Astrocyte (in vitro differentiated cells and primary cell): ENCODE results near the gene IGSF6. TPM values are rescaled to one million over a fixed set of nuclear protein-coding genes. Genes with fewer than 3 reads are reported as not detected.

ENCODE experiments used
- DNase-seq: peaks from one replicate; pipeline ENCODE4 v3.0.0-alpha.2; 2010; ENCODE audit warnings: low read depth
- FAIRE-seq: peaks from 2 replicates; lab custom pipeline; 2011; peaks lifted over from hg19 to GRCh38; lab: Jason Lieb, UNC
- H2AFZ ChIP-seq: 2 replicates; pipeline ENCODE4 v1.6.0; 2012; ENCODE audit warnings: low read depth, low read length, inconsistent platforms
- H3K27ac ChIP-seq: 2 replicates; pipeline ENCODE4 v1.5.1; 2011; ENCODE audit warnings: low read depth, low read length, inconsistent platforms
- H3K27me3 ChIP-seq: 2 replicates; pipeline ENCODE4 v1.6.0; 2011; ENCODE audit warnings: low read length, inconsistent platforms; ENCODE audit not compliant: insufficient read depth
- H3K36me3 ChIP-seq: 2 replicates; pipeline ENCODE4 v1.5.1; 2011; ENCODE audit warnings: low read length, inconsistent platforms; ENCODE audit not compliant: insufficient read depth
- H3K4me1 ChIP-seq: 2 replicates; pipeline ENCODE4 v1.5.1; 2011; ENCODE audit warnings: low read length, inconsistent platforms; ENCODE audit not compliant: insufficient read depth
- H3K4me2 ChIP-seq: 2 replicates; pipeline ENCODE4 v1.6.0; 2012; ENCODE audit warnings: low read length, inconsistent platforms
- H3K4me3 ChIP-seq: 2 replicates; pipeline ENCODE4 v1.5.1; 2011; ENCODE audit warnings: low read depth, mild to moderate bottlenecking, low read length, inconsistent platforms; ENCODE audit not compliant: insufficient read depth
- H3K79me2 ChIP-seq: 2 replicates; pipeline ENCODE4 v1.6.0; 2012; ENCODE audit warnings: mild to moderate bottlenecking, low read length, inconsistent platforms; ENCODE audit not compliant: insufficient read depth
- H3K9ac ChIP-seq: 2 replicates; pipeline ENCODE4 v1.6.0; 2012; ENCODE audit warnings: mild to moderate bottlenecking, low read length, inconsistent platforms
- H3K9me3 ChIP-seq: 2 replicates; pipeline ENCODE4 v1.5.1; 2012; ENCODE audit warnings: low read depth, mild to moderate bottlenecking, low read length, inconsistent platforms; ENCODE audit not compliant: insufficient read depth
- H4K20me1 ChIP-seq: 2 replicates; pipeline ENCODE4 v1.6.0; 2012; ENCODE audit warnings: low read length, inconsistent platforms; ENCODE audit not compliant: insufficient read depth
- H3K27ac Mint-ChIP-seq: one replicate; pipeline ENCODE4 v1.8.0; 2021; ENCODE audit warnings: mild to moderate bottlenecking, mixed read lengths; ENCODE audit not compliant: unreplicated experiment
- H3K27me3 Mint-ChIP-seq: one replicate; pipeline ENCODE4 v1.8.0; 2021; ENCODE audit warnings: low read depth, mixed read lengths; ENCODE audit not compliant: unreplicated experiment
- H3K36me3 Mint-ChIP-seq: one replicate; pipeline ENCODE4 v1.8.0; 2021; ENCODE audit warnings: low read depth, mixed read lengths; ENCODE audit not compliant: unreplicated experiment
- H3K4me1 Mint-ChIP-seq: one replicate; pipeline ENCODE4 v1.8.0; 2021; ENCODE audit warnings: low read depth, mixed read lengths; ENCODE audit not compliant: unreplicated experiment
- H3K4me3 Mint-ChIP-seq: one replicate; pipeline ENCODE4 v1.8.0; 2021; ENCODE audit warnings: mild to moderate bottlenecking, moderate library complexity, mixed read lengths; ENCODE audit not compliant: unreplicated experiment
- H3K9me3 Mint-ChIP-seq: one replicate; pipeline ENCODE4 v1.8.0; 2021; ENCODE audit warnings: mild to moderate bottlenecking, mixed read lengths; ENCODE audit not compliant: unreplicated experiment
- CTCF ChIP-seq: IDR thresholded peaks from 2 replicates; pipeline ENCODE4 v1.5.1; 2011; ENCODE audit warnings: low read depth, mild to moderate bottlenecking, inconsistent platforms, low read length, moderate library complexity; ENCODE audit not compliant: insufficient read depth
- EZH2 ChIP-seq: IDR thresholded peaks from 2 replicates; pipeline ENCODE4 v1.6.1; 2012; ENCODE audit warnings: mild to moderate bottlenecking, low read length, inconsistent platforms; ENCODE audit not compliant: insufficient read depth
- total RNA-seq: library from RNA; stranded (reverse); gene quantifications from 2 replicates; pipeline ENCODE4 v1.2.1, GENCODE V29; 2021

The IGSF6 gene
- total RNA-seq, 1 donor from 2014 or later = not detected

DNA sequence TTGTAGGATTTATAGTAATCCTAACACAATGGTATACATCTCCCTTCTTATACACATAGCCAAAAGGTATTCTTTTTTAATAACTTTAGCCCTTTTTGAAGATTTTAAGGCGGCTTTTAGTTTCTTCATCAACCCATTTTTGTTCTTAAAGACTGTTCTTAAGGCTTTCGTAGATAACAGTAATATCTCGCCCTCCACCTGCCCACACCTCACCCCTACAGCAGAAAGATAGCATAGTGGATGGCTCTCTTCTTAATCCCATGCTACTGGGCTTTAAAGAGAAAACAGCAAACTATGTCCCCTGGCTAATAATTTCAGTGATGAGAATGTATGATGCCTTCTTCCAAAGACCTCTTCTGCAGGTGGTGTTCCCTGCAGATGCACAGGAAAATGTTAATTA, 8.6 kb downstream of the IGSF6 start:
- no peak for TF ChIP-seq CTCF
- TF ChIP-seq EZH2 = no peak
- Histone ChIP-seq H3K27ac (no peak overlapping the region), H3K4me3 (no peak overlapping the region), H3K79me2 (peaks cover 36% of the 10 kb centered on the region), H3K4me2 (no peak overlapping the region), H3K4me1 (peaks cover under 1% of the 10 kb centered on the region), H4K20me1 (peaks cover 20% of the 10 kb centered on the region), H2AFZ (no peak overlapping the region), H3K9me3 (no peaks in the 10 kb centered on the region), H3K36me3 (peaks cover 4% of the 10 kb centered on the region), H3K9ac (no peak overlapping the region), H3K27me3 (no peaks in the 10 kb centered on the region)
- FAIRE-seq (no peak), DNase-seq (no peak)
- H3K4me3 Mint-ChIP-seq = no peak overlapping the region
- no peak overlapping the region for H3K27ac Mint-ChIP-seq
- H3K4me1 Mint-ChIP-seq = peaks cover 13% of the 10 kb centered on the region
- no peaks in the 10 kb centered on the region for H3K9me3 Mint-ChIP-seq
- no peaks in the 10 kb centered on the region for H3K27me3 Mint-ChIP-seq
- peaks cover 10% of the 10 kb centered on the region for H3K36me3 Mint-ChIP-seq

DNA sequence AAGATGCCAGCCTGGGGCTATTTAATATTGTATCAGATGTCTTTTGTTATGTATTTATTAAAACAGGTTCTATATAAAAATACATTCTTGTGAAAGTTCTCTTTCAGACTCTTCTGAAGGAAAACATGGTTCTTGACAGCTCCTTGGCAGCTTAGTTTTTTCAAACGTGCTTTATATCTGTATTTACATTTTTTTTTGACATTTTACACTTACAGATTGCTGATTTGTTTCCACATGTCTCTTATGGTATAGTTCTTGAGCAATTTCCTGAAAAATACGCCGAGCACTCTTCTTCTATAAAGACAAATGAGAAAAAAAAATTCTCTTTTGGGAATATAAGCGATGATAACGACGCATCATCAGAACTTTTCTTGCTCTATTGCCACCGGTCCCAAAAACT, 9.5 kb downstream of the IGSF6 start:
- Histone ChIP-seq H3K9ac (no peak overlapping the region), H2AFZ (no peak overlapping the region), H3K79me2 (peaks cover 28% of the 10 kb centered on the region), H4K20me1 (peaks cover 18% of the 10 kb centered on the region), H3K36me3 (peaks cover 4% of the 10 kb centered on the region), H3K4me2 (no peak overlapping the region), H3K27me3 (no peaks in the 10 kb centered on the region), H3K4me3 (no peak overlapping the region), H3K27ac (no peak overlapping the region), H3K9me3 (no peaks in the 10 kb centered on the region), H3K4me1 (peaks cover 5% of the 10 kb centered on the region)
- no peaks in the 10 kb centered on the region for H3K9me3 Mint-ChIP-seq
- H3K4me1 Mint-ChIP-seq = peaks cover 19% of the 10 kb centered on the region
- DNase-seq (no peak), FAIRE-seq (no peak)
- H3K27ac Mint-ChIP-seq = no peak overlapping the region
- TF ChIP-seq EZH2 (no peak), CTCF (no peak)
- no peak overlapping the region for H3K4me3 Mint-ChIP-seq
- peaks cover 4% of the 10 kb centered on the region for H3K36me3 Mint-ChIP-seq
- no peaks in the 10 kb centered on the region for H3K27me3 Mint-ChIP-seq

GRCh38 chr16:21641916-21642315, 10.5 kb downstream of the IGSF6 start:
- peaks cover 16% of the 10 kb centered on the region for H3K4me1 Mint-ChIP-seq
- H3K36me3 ChIP-seq = peaks cover 1% of the 10 kb centered on the region
- peaks cover 23% of the 10 kb centered on the region for H3K79me2 ChIP-seq
- no peak overlapping the region for H3K9ac ChIP-seq
- H3K4me1 ChIP-seq = peaks cover 5% of the 10 kb centered on the region
- H3K9me3 ChIP-seq = no peaks in the 10 kb centered on the region
- no peak for TF ChIP-seq EZH2
- TF ChIP-seq CTCF = no peak
- H3K36me3 Mint-ChIP-seq = peaks cover 3% of the 10 kb centered on the region
- no peak overlapping the region for H3K27ac ChIP-seq
- H3K4me3 Mint-ChIP-seq = no peak overlapping the region
- no peaks in the 10 kb centered on the region for H3K27me3 Mint-ChIP-seq
- no peak overlapping the region for H3K4me2 ChIP-seq
- H3K4me3 ChIP-seq = no peak overlapping the region
- no peak for FAIRE-seq
- H3K27ac Mint-ChIP-seq = no peak overlapping the region
- H3K9me3 Mint-ChIP-seq = no peaks in the 10 kb centered on the region
- no peaks in the 10 kb centered on the region for H3K27me3 ChIP-seq
- DNase-seq = no peak
- no peak overlapping the region for H2AFZ ChIP-seq
- peaks cover 11% of the 10 kb centered on the region for H4K20me1 ChIP-seq
